G401.6 (cell line): ENCODE measurements around the gene OTUD4.
"Not testable (repeated sequence)": the region's sequence is repeated elsewhere in the genome, so short reads cannot be mapped to it uniquely, and the experiment has no call there.

ENCODE experiments used
- FAIRE-seq: peaks from 2 replicates; lab custom pipeline; 2012; peaks lifted over from hg19 to GRCh38; lab: Jason Lieb, UNC

Gene OTUD4

GRCh38 chr4:145178740-145179280, 1.6 kb downstream of the OTUD4 start:
- no peak for FAIRE-seq

- no peak for FAIRE-seq
Observed at GRCh38 chr4:145177906-145178538, 2.4 kb downstream of the OTUD4 start.

DNA sequence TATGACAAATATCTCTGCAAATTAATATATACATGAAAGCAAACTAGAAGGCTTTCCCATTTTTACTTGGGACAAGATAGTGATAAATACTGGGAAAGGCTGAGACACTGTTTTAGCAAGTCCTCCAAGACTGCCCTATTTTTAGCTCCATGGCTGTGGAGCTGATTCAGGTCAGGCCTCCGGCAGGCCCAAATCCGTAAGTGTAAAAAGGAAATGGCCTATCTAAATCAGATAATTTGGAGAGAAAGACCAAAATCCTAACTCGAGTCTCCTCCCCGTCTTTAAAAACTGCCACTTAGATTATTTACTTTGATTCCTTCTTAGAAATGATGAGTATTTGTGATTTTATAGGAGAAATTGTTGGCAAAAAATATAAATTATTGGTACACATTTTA, 2.9 kb downstream of the OTUD4 start:
- no peak for FAIRE-seq

DNA sequence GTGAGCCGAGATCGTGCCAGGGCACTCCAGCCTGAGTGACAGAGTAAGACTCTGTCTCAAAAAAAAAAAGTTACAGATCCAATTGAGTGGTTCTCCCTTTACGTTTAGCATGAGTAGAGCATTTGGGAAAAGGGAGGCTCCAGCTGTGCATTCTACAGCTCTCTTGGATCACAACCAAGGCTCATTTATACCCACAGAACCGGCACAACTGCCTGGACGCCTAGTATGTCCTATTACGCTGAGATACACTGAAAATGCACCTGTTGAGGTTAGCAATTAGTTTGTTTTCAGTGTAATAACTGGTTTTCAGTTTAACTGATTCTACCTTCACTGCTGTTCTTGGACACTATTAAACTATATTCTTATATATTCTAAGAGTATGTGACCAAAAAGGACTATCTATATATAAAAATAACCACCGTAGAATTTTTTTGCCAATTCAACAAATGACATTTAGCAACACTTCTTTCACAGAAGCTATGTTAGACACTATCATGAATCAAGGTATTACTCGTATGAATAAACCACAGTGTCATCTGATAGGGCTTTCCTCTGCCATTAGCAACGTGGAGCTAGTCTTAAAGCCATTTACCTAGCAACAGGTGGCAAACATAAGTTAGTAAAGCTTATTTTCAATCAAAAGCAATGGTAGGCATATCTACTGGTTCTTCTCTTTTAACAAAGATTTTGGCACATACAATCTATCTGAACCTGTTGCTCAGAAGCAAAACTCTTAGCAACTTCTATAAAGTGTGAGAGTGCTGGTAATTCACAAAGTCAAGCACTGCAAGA, 3.6 kb downstream of the OTUD4 start:
- no peak for FAIRE-seq

DNA sequence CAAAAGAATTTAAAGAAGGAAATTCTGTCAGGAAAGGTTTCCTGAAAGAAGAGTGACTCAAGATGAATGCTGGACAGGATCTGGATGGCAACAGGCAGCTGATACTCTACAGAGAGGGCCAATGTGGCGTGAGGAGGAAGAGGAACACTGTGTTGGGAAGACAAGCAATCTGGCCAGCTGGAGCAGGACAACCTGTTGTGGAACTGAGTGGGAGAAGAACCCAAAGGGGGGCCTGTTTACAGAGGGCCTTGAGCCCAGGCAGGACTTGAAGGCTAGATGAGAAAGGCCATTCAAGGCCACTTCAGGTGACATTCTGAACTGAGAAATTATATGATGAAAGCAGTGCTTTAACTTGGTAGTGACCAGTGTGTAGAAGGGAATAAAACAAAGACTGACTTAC, 8.5 kb downstream of the OTUD4 start:
- FAIRE-seq = no peak

- FAIRE-seq = no peak
Observed at GRCh38 chr4:145170223-145170622, 10.2 kb downstream of the OTUD4 start.

GRCh38 chr4:145168581-145169187, 11.7 kb downstream of the OTUD4 start:
- FAIRE-seq = no peak

- FAIRE-seq = peak; percentile 48
Observed at GRCh38 chr4:145167887-145168286, 12.5 kb downstream of the OTUD4 start.

- no peak for FAIRE-seq
Observed at GRCh38 chr4:145161549-145161948, 18.8 kb downstream of the OTUD4 start.

- no peak for FAIRE-seq
Observed at GRCh38 chr4:145156986-145157385, 23.4 kb downstream of the OTUD4 start.

DNA sequence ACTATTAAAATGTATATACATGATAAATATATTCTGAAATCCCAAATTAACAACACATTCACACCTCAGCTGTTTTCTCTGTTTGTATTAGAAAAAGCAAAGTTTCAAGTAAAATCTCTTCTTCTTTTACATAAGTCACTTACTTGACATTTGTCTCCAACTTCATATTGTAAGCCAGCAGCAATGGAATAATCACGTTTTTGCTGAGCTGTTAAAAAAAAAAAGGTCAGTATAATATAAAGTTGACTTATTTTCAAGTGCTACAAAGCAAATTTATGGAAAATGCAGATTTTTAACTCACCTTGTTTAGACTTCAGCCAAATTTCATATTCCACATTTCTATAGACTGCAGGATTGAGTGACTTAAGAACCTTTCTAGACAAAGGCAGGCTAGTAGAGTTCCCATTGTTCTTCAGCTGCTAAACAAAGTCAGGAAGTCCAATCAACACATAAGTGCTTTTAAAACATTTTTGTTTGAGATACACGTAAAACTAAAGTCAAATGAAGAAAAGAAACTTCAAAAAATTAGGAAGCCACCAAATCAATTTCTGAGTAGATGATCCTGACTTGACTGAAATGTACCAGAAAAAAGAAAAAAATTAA, 25.0 kb downstream of the OTUD4 start:
- no peak for FAIRE-seq

- no peak for FAIRE-seq
Observed at GRCh38 chr4:145154573-145154972, 25.8 kb downstream of the OTUD4 start.

- FAIRE-seq = peak; percentile 57
Observed at GRCh38 chr4:145153904-145154298, 26.5 kb downstream of the OTUD4 start.

DNA sequence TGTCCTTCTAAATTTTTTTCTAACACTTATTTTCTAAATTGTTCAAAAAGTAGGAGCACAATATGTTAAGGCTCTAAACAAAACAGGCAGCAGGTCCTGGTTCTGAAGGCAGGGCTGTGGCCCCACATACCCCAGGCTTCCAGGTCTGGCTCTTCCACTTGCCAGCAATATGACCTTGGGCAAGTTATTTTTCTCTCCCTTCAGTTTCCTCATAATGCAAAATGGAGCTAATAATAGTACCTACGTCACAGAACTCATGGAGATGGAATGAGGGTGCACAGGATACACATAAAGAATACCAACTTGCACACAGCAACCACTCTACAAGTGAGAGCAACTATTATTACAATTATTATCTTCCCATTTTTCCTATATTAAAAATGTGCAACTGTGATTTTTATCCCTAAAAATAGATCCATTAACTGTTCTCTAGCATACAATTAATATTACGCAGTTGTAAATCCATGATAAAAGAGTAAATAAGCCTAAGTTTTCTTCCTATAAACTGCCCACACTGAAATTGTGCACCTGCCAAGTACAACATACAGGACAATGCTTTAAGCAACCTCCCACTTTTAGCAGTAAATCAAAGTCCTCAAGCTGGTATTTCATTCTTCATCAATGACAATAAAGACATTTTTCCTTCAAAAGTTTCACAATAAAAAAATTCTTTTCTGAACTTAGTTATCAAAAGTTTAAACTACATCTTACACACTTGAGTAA, 27.0 kb downstream of the OTUD4 start:
- FAIRE-seq = no peak

DNA sequence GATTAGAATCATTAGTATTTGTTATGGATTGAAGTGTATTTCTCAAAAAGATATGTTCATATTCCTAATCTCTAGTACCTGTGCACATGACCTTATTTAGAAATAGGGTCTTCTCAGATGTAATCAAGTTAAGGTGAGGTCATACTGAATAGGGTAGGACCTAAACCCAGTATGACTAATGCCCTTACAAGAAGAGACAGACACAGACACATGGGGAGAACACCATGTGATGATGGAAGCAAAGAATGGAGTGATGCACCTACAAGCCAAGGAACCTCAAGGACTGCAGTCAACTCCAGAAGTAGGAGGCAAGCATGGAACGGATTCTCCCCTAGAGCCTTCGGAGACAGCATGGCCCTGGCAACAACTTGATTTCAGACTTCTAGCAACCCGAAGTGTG, 31.4 kb downstream of the OTUD4 start:
- FAIRE-seq = no peak

- not testable (repeated sequence) for FAIRE-seq
Observed at GRCh38 chr4:145136219-145136618, 44.2 kb downstream of the OTUD4 start.

- no peak for FAIRE-seq
Observed at GRCh38 chr4:145132511-145133098, 47.8 kb downstream of the OTUD4 start.

DNA sequence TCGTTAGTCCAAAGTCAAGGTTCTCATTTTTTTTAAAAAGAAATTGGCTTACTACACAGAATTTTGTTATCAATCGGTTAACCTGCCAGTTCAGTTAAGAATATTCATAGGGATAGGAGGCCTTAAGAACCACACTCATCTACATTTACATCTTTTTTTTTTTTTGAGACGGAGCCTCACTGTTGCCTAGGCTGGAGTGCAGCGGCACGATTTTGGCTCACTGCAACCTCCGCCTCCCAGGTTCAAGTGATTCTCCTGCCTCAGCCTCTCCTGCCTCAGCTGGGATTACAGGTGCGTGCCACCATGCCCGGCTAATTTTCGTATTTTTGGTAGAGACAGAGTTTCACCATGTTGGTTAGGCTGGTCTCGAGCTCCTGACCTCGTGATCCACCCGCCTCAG, 48.5 kb downstream of the OTUD4 start:
- no peak for FAIRE-seq

- peak; percentile 21 for FAIRE-seq
Observed at GRCh38 chr4:145130788-145131399, 49.5 kb downstream of the OTUD4 start.

- FAIRE-seq = no peak
Observed at GRCh38 chr4:145130130-145130529, 50.3 kb downstream of the OTUD4 start.

DNA sequence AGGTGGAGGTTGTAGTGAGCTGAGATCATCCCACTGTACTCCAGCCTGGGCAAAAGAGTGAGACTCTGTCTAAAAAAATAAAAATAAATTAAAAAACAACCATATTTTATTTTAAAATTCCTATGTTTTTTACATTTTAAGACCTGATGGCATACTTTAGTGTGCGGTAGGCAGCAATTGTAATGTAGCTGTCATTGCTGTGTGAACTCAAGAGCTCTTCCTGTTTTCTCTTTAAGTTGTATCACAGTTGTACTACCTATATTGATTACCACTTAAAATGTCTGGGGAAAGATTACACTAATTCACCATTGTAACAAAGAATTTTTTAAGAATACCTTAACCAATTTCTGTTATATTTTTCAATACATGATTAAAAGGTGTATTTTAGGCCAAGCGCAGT, 55.0 kb downstream of the OTUD4 start:
- no peak for FAIRE-seq
